Spleen (tissue), 11 donors: Measurements from ENCODE around the gene TMPRSS6. TPM values are rescaled to one million over a fixed set of nuclear protein-coding genes. Genes with fewer than 3 reads are reported as not detected.

Source experiments
- DNase-seq: peaks from one replicate; pipeline ENCODE4 v3.0.0-alpha.2; 2020
- H3K27ac ChIP-seq, 8 donors: fragments of 200-600 bp; sonication (generic) in 7 of 8; 1 replicate in 4 of 8; 2 replicates in 4 of 8; pipeline versions ENCODE4 v1.5.0 to v1.8.0; 2016 to 2021; ENCODE audit warnings: inconsistent platforms in 4 of 8, mild to moderate bottlenecking in 4 of 8, moderate library complexity in 1 of 8
- H3K27me3 ChIP-seq, 7 donors: fragments of 200-600 bp; sonication (generic) in 6 of 7; replicated peaks in 1 of 7; 1 replicate in 4 of 7; 2 replicates in 3 of 7; pipeline versions ENCODE4 v1.5.0 to v1.8.0; 2016 to 2021; ENCODE audit warnings: inconsistent platforms in 3 of 7, mild to moderate bottlenecking in 1 of 7
- H3K36me3 ChIP-seq, 6 donors: fragments of 200-600 bp; sonication (generic) in 5 of 6; 1 replicate in 4 of 6; 2 replicates in 2 of 6; pipeline versions ENCODE4 v1.5.0 to v1.8.0; 2016 to 2021; ENCODE audit warnings: inconsistent platforms in 2 of 6
- H3K4me1 ChIP-seq, 6 donors: fragments of 200-600 bp; sonication (generic) in 5 of 6; 1 replicate in 3 of 6; 2 replicates in 3 of 6; pipeline versions ENCODE4 v1.5.0 to v1.8.0; 2016 to 2021; ENCODE audit warnings: inconsistent platforms in 3 of 6
- H3K4me3 ChIP-seq, 8 donors: fragments of 200-600 bp; sonication (generic) in 7 of 8; 1 replicate in 4 of 8; 2 replicates in 4 of 8; pipeline versions ENCODE4 v1.5.0 to v1.8.0; 2016 to 2021; ENCODE audit warnings: inconsistent platforms in 4 of 8, mild to moderate bottlenecking in 4 of 8, moderate library complexity in 2 of 8
- H3K9me3 ChIP-seq, 8 donors: fragments of 200-600 bp; sonication (generic) in 7 of 8; 1 replicate in 4 of 8; 2 replicates in 4 of 8; pipeline versions ENCODE4 v1.5.0 to v1.8.0; 2016 to 2021; ENCODE audit warnings: inconsistent platforms in 4 of 8
- CTCF ChIP-seq, 11 experiments: fragments of 200-600 bp in 7 of 11; fragments of 450-650 bp in 4 of 11; sonication (generic) in 4 of 11; IDR thresholded peaks in 8 of 11; conservative IDR thresholded peaks in 3 of 11; 1 replicate in 7 of 11; 2 replicates in 4 of 11; pipeline versions ENCODE4 v1.4.0 to v1.8.0; 2016 to 2021; ENCODE audit warnings: antibody characterized with exemption in 11 of 11, inconsistent platforms in 4 of 11, mild to moderate bottlenecking in 1 of 11
- POLR2A ChIP-seq, 3 donors: fragments of 450-650 bp; IDR thresholded peaks; one replicate each; pipeline ENCODE4 v1.5.1; 2017; ENCODE audit warnings: antibody characterized with exemption in 3 of 3, mild to moderate bottlenecking in 1 of 3
- POLR2AphosphoS5 ChIP-seq, 3 donors: sonication (generic); formaldehyde crosslinking; IDR thresholded peaks; one replicate each; pipeline ENCODE4 v1.5.1; 2017; ENCODE audit warnings: antibody characterized with exemption in 3 of 3
- WGBS, 5 donors: extraction: QIAGEN DNeasy Blood & Tissue Kit in 3 of 5; methylation state at CpG; one replicate each; pipeline versions ENCODE4 v1.1.5 to v1.1.7; 2013 to 2018; 5-methylcytosine and 5-hydroxymethylcytosine counted together
- intact Hi-C: fragments of 100-400 bp; cut with DNase I; formaldehyde crosslinking; loops from one replicate; pipeline ENCODE4 v1.15.0; 2023; ENCODE audit warnings: low total_unique reads
- polyA plus RNA-seq, 3 donors: library from polyadenylated mRNA; stranded (reverse); fragments of 200-250 nt; gene quantifications; one replicate each; pipeline ENCODE4 v1.2.1, GENCODE V29; 2013
- total RNA-seq, 7 donors: library from RNA; depleted of rRNA in 3 of 7; stranded (reverse); fragments of >200 nt in 3 of 7; fragmentation: NEBNext Ultra II Directional in 4 of 7; extraction: Animal tissue kit (Norgen Biotek cat#: 25700) in 4 of 7; gene quantifications; one replicate each; pipeline versions ENCODE4 v1.1.0 to v1.2.1, GENCODE V29; 2016 to 2021
- donor health status: healthy with polysubstance abuse.
- donor health status: DM: no; HTN: no; CAD: no; lungs with moderate emphysema.
- donor health status: DM: no; HTN: no; CAD: no.
- donor health status: Bipolar disorder and iron deficiency.
- donor health status: healthy.
- donor health status: DM: no; HTN: no; CAD: no.
- donor health status: DM: yes; HTN: yes; CAD: no.

The TMPRSS6 gene
- total and polyA plus RNA-seq, 10 donors: 0.09 to 0.55 (median 0.28) TPM; not detected in 5

- WGBS, 5 donors: 77 to 85% (median 80%) methylated on average over 3 of the region's 3 CpGs
- peaks cover 0 to 2% (median 0%) of the 10 kb centered on the region in 7 donors for H3K27me3 ChIP-seq
- no peaks in the 10 kb centered on the region for H3K9me3 ChIP-seq
- H3K4me3 ChIP-seq: no peak overlapping the region
- no peak for DNase-seq
- peaks cover 0 to 15% (median 0%) of the 10 kb centered on the region in 6 donors for H3K36me3 ChIP-seq
- peak overlapping the region; percentile 46 to 88 (median 70) for H3K27ac ChIP-seq
- H3K4me1 ChIP-seq: peaks cover 0 to 31% (median 16%) of the 10 kb centered on the region in 6 donors
- no peak for TF ChIP-seq POLR2A (IDR thresholded peaks at IDR 0.05)
- TF ChIP-seq POLR2AphosphoS5 (IDR thresholded peaks at IDR 0.05): no peak
- peak in 1 of 11 experiments; percentile 2 for TF ChIP-seq CTCF (IDR thresholded peaks at IDR 0.05 in 8 of 11, conservative IDR thresholded peaks at IDR 0.05 in 3 of 11)
- intact Hi-C loops: no loop called here
These were observed 13.2 kb upstream of the TMPRSS6 start for GRCh38 chr22:37122598-37123180.

GRCh38 chr22:37121887-37122591 lies 12.5 kb upstream of the TMPRSS6 start:
- DNase-seq: peak; percentile 89
- Histone ChIP-seq H3K4me1 (peaks cover 0 to 31% (median 16%) of the 10 kb centered on the region in 6 donors), H3K27me3 (no peaks in the 10 kb centered on the region), H3K9me3 (no peaks in the 10 kb centered on the region), H3K36me3 (peaks cover 0 to 8% (median 0%) of the 10 kb centered on the region in 6 donors), H3K4me3 (peak overlapping the region in 1 of 8 donors; percentile 24), H3K27ac (peak overlapping the region; percentile 46 to 88 (median 70))
- no peak for TF ChIP-seq POLR2A (IDR thresholded peaks at IDR 0.05)
- peak; percentile 48 to 81 (median 69) for TF ChIP-seq POLR2AphosphoS5 (IDR thresholded peaks at IDR 0.05)
- peak in 9 of 11 experiments; percentile 24 to 46 (median 33) for TF ChIP-seq CTCF (IDR thresholded peaks at IDR 0.05 in 8 of 11, conservative IDR thresholded peaks at IDR 0.05 in 3 of 11)
- intact Hi-C loops: no loop called here
- 20 to 27% (median 25%) methylated on average over 14 to 15 of the region's 15 CpGs for WGBS, 5 donors

- TF ChIP-seq POLR2AphosphoS5 (IDR thresholded peaks at IDR 0.05) (no peak), POLR2A (IDR thresholded peaks at IDR 0.05) (no peak), CTCF (IDR thresholded peaks at IDR 0.05 in 8 of 11, conservative IDR thresholded peaks at IDR 0.05 in 3 of 11) (no peak)
- 86 to 93% (median 91%) methylated on average over 11 of the region's 11 CpGs for WGBS, 5 donors
- intact Hi-C loops: no loop called here
These were observed 11.2 kb upstream of the TMPRSS6 start for GRCh38 chr22:37120569-37121340.

More at GRCh38 chr22:37120569-37121340, 11.2 kb upstream of the TMPRSS6 start:
- DNase-seq: no peak
- Histone ChIP-seq H3K36me3 (no peaks in the 10 kb centered on the region), H3K4me3 (no peak overlapping the region), H3K4me1 (peaks cover 0 to 31% (median 16%) of the 10 kb centered on the region in 6 donors), H3K27ac (peak overlapping the region in 3 of 8 donors; percentile 70 to 88 (median 75)), H3K27me3 (no peaks in the 10 kb centered on the region), H3K9me3 (no peaks in the 10 kb centered on the region)
